GM13977 (cell line): ENCODE data around the gene GAS2L1.

Experiments
- DNase-seq: peaks from one replicate; pipeline ENCODE4 v3.0.0; 2012; ENCODE audit warnings: low spot score
- in situ Hi-C: fragments of 300-500 bp; cut with MboI; formaldehyde crosslinking; loops from one replicate; pipeline ENCODE4 v1.12.0; 2022; ENCODE audit warnings: low sequenced_read_pairs, low pct_unique_long_range_greater_than_20kb, mixed read lengths, inconsistent platforms; ENCODE audit not compliant: unreplicated experiment
- TF ChIP-seq, protein P1 (sequence below): IDR thresholded peaks from 2 replicates; pipeline ENCODE4 v1.5.1; 2012; ENCODE audit warnings: mild to moderate bottlenecking, control low read depth; ENCODE audit not compliant: insufficient read depth; ENCODE audit errors: extremely low read depth, missing control alignments

Gene GAS2L1

DNA sequence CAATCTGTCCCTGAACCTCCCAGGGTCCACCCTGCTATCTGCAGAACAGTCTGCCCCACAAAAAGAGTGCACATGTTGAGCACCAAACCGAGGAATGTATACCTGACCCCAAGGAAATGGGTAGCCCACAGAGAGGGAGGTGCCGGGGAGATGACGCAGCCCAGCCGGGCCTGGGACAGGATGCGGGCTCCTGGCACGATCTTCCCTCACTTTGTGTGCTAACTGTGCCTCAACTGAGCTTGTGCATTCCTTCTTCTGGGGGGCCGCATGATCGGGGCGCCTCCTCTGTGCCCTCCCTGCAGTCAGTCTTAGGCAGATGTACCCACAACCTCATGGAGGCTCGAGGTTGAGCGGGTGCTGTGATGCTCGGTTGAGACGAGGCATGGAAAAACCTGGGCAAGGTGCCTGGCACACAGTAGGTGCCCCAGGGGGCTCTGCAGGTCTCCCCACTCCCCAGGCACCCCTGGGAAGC is 2.4 kb downstream of the GAS2L1 start:
- peak; percentile 43 for DNase-seq
- TF ChIP-seq, protein P1, sequence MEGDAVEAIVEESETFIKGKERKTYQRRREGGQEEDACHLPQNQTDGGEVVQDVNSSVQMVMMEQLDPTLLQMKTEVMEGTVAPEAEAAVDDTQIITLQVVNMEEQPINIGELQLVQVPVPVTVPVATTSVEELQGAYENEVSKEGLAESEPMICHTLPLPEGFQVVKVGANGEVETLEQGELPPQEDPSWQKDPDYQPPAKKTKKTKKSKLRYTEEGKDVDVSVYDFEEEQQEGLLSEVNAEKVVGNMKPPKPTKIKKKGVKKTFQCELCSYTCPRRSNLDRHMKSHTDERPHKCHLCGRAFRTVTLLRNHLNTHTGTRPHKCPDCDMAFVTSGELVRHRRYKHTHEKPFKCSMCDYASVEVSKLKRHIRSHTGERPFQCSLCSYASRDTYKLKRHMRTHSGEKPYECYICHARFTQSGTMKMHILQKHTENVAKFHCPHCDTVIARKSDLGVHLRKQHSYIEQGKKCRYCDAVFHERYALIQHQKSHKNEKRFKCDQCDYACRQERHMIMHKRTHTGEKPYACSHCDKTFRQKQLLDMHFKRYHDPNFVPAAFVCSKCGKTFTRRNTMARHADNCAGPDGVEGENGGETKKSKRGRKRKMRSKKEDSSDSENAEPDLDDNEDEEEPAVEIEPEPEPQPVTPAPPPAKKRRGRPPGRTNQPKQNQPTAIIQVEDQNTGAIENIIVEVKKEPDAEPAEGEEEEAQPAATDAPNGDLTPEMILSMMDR, result no peak
- in situ Hi-C loops, result no loop called here

DNA sequence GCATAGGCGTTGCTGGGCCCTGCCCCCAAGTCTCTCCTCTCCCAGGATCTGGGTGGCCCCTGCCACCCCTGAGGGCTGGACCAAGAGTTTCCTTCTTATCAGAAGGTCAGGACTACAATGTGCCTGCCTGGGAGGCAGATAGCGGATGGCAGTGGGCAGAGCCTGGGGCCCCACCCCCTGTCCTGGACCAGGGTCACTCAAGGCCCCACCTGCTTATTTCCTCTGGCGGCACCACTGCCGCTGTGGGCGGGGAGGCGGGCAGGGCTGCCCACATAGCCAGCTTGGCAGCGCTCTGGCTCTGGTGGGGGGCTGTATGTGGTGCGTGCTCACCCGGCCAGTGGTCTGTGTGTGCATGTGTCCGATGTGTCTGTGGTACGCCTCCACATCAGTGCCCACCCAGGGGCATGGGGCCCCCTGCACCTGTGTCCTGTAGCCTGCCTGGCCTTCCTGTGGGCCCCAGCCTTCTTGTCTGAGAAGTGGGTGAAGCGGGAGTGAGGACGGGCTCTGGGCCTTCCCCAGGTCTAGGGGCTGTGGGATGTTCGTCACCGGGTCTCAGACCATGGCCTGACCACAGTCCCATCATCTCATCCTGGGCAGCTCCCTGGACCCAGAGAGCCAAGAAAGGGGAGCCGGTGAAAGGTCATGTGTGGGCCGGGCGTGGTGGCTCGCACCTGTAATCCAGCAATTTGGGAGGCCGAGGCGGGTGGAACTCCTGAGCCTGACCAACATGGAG is 3.0 kb downstream of the GAS2L1 start:
- in situ Hi-C loops, result no loop called here
- TF ChIP-seq, protein P1, result no peak
- DNase-seq, result peak; percentile 44

DNA sequence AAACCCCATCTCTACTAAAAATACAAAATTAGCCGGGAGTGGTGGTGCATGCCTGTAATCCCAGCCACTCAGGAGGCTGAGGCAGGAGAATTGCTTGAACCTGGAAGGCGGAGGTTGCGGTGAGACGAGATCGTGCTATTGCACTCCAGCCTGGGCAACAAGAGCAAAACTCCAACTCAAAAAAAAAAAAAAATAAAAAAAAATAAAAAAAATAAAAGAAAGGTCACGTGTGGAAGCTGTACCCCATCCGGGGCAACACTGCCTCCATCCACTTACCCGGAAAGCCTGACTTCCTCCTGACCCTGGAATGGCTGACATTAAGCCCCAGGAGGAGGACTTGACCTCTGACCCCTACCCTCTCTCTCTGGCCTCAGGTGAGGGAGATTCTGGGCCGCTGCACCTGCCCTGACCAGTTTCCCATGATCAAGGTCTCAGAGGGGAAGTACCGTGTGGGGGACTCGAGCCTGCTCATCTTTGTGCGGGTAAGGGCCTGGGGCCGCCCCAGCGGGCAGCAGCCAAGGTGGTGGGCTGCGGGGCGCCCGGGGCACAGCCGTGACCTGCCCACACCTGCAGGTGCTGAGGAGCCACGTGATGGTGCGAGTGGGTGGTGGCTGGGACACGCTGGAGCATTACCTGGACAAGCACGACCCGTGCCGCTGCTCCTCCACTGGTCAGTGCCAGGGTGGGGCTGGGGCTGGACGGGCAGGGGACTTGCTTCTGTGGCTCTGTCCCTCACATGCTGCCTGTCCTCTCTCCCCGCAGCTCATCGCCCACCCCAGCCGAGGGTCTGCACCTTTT is 3.8 kb downstream of the GAS2L1 start:
- in situ Hi-C loops, result no loop called here
- TF ChIP-seq, protein P1, result no peak
- peak; percentile 48 for DNase-seq

DNA sequence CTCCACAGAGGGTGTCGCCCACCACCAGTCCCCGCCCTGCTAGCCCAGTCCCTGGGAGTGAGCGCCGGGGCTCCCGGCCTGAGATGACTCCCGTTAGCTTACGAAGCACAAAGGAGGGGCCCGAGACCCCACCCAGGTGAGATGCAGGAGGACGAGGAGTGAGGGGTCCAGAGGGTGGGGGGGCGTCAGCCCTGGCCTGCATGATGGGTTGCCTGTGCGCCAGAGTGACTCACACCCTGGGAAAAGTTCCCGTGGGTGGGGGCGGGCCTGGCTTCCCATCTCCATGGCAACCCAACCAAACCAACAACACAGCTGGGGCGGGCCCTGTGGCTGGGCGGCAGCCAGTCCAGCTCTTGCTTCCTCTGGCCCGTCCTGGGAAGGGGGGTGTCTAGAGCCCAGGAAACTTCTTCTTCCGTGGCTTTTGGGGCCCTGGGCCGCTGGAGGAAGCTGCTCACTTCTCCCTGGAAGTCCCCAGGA is 4.5 kb downstream of the GAS2L1 start:
- in situ Hi-C loops, result no loop called here
- DNase-seq, result peak; percentile 93
- TF ChIP-seq, protein P1, result no peak

DNA sequence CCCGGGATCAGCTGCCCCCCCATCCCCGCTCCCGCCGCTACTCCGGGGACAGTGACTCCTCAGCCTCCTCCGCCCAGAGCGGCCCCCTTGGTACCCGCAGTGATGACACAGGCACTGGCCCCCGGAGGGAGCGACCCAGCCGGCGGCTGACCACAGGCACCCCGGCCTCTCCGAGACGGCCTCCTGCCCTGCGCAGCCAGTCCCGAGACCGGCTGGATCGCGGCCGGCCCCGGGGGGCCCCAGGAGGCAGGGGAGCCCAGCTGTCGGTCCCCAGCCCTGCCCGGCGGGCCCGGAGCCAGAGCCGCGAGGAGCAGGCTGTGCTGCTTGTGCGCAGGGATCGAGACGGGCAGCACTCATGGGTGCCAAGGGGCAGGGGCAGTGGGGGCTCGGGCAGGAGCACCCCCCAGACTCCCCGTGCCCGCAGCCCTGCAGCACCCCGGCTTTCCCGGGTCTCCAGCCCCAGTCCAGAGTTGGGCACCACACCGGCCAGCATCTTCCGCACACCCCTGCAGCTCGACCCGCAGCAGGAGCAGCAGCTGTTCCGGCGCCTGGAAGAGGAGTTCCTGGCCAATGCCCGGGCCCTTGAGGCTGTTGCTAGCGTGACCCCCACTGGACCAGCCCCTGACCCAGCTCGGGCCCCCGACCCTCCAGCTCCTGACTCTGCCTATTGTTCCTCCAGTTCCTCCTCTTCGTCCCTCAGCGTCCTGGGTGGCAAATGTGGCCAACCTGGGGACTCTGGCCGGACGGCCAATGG is 5.2 kb downstream of the GAS2L1 start:
- in situ Hi-C loops, result no loop called here
- no peak for DNase-seq
- TF ChIP-seq, protein P1, result no peak

DNA sequence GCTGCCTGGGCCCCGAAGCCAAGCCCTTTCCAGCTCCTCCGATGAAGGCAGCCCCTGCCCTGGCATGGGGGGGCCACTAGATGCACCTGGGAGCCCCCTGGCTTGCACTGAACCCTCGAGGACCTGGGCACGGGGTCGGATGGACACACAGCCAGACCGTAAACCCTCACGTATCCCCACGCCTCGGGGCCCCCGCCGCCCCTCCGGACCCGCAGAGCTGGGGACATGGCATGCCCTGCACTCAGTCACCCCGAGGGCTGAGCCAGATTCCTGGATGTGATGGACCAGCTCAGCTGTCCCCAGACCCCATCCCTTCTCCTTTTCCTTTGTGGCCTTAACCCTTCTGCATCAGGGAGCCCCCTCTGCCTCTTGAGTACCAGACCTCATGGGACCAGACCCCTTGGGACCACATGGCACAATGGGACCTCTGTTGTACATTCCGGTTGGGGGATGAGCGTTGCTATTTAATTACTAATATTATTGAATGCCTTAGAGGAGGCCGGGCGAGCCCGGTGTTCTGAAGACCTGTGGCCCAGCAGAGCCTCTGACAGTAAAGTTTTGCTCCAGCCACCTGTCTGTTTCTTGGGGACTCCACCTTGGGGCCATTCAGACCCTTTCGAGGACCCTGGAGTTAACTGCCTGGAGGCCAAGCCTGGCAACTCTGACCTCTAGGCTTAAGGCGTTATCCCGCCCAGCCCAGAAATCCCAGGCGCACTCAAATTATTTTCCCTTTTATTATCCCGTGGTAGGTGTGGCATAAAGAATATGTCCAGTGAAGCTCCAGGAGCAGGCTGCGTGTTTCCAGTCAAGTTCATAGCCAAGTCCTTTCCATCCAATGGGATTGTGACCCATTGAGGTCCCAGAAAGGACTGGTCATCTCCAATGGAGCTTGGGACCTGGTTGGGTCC is 6.0 kb downstream of the GAS2L1 start:
- TF ChIP-seq, protein P1, result no peak
- DNase-seq, result no peak
- in situ Hi-C loops, result no loop called here
